Testis (tissue), 2 donors: ENCODE measurements around the gene CAPN7.

Experiments used
- POLR2A ChIP-seq: fragments of 450-650 bp; IDR thresholded peaks from one replicate; pipeline ENCODE4 v1.6.1; 2017; ENCODE audit warnings: antibody characterized with exemption, mild to moderate bottlenecking, moderate library complexity
- TF ChIP-seq, protein P1 (sequence below), 3 experiments: fragments of 450-650 bp in 2 of 3; fragments of 200-600 bp in 1 of 3; sonication (generic) in 1 of 3; IDR thresholded peaks; one replicate each; pipeline ENCODE4 v1.5.1; 2016 to 2019; ENCODE audit warnings: antibody characterized with exemption in 3 of 3, mild to moderate bottlenecking in 2 of 3, moderate library complexity in 1 of 3

- TF ChIP-seq, protein P1, sequence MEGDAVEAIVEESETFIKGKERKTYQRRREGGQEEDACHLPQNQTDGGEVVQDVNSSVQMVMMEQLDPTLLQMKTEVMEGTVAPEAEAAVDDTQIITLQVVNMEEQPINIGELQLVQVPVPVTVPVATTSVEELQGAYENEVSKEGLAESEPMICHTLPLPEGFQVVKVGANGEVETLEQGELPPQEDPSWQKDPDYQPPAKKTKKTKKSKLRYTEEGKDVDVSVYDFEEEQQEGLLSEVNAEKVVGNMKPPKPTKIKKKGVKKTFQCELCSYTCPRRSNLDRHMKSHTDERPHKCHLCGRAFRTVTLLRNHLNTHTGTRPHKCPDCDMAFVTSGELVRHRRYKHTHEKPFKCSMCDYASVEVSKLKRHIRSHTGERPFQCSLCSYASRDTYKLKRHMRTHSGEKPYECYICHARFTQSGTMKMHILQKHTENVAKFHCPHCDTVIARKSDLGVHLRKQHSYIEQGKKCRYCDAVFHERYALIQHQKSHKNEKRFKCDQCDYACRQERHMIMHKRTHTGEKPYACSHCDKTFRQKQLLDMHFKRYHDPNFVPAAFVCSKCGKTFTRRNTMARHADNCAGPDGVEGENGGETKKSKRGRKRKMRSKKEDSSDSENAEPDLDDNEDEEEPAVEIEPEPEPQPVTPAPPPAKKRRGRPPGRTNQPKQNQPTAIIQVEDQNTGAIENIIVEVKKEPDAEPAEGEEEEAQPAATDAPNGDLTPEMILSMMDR (IDR thresholded peaks at IDR 0.05): no peak
- TF ChIP-seq POLR2A: no peak
Measured at GRCh38 chr3:15286022-15286421, 80.0 kb downstream of the CAPN7 start.
